ENCODE results near the gene KLHL29. TPM values are rescaled to one million over a fixed set of nuclear protein-coding genes. Genes with fewer than 3 reads are reported as not detected.

KLHL29 gene
- total RNA-seq, 1 donor from 2014 or later: 36.5 TPM

- TF ChIP-seq CTCF (IDR thresholded peaks at IDR 0.05; ENCODE audit: partially characterized antibody, unreplicated experiment): no peak
- no peak overlapping the region for H3K4me3 Mint-ChIP-seq (ENCODE audit: unreplicated experiment)
- peaks cover 11% of the 10 kb centered on the region for H3K27me3 Mint-ChIP-seq (ENCODE audit: unreplicated experiment)
- H3K9me3 Mint-ChIP-seq (ENCODE audit: unreplicated experiment): peaks cover 3% of the 10 kb centered on the region
- no peak for DNase-seq
- H3K36me3 Mint-ChIP-seq (ENCODE audit: unreplicated experiment): no peaks in the 10 kb centered on the region
- peaks cover 9% of the 10 kb centered on the region for H3K4me1 Mint-ChIP-seq (ENCODE audit: low read depth, unreplicated experiment)
- no peak overlapping the region for H3K27ac Mint-ChIP-seq (ENCODE audit: unreplicated experiment)
These were observed 135.3 kb downstream of the KLHL29 start for GRCh38 chr2:23520256-23520655.

GRCh38 chr2:23521060-23521459 lies 136.1 kb downstream of the KLHL29 start:
- peaks cover 11% of the 10 kb centered on the region for H3K27me3 Mint-ChIP-seq (ENCODE audit: unreplicated experiment)
- DNase-seq: no peak
- peaks cover 4% of the 10 kb centered on the region for H3K9me3 Mint-ChIP-seq (ENCODE audit: unreplicated experiment)
- no peaks in the 10 kb centered on the region for H3K36me3 Mint-ChIP-seq (ENCODE audit: unreplicated experiment)
- no peak overlapping the region for H3K27ac Mint-ChIP-seq (ENCODE audit: unreplicated experiment)
- no peak overlapping the region for H3K4me3 Mint-ChIP-seq (ENCODE audit: unreplicated experiment)
- no peak for TF ChIP-seq CTCF (IDR thresholded peaks at IDR 0.05; ENCODE audit: partially characterized antibody, unreplicated experiment)
- peaks cover 12% of the 10 kb centered on the region for H3K4me1 Mint-ChIP-seq (ENCODE audit: low read depth, unreplicated experiment)

- Mint-ChIP-seq H3K36me3 (ENCODE audit: unreplicated experiment) (no peaks in the 10 kb centered on the region), H3K27ac (ENCODE audit: unreplicated experiment) (no peak overlapping the region), H3K9me3 (ENCODE audit: unreplicated experiment) (peaks cover 1% of the 10 kb centered on the region), H3K4me1 (ENCODE audit: low read depth, unreplicated experiment) (peaks cover 11% of the 10 kb centered on the region), H3K27me3 (ENCODE audit: unreplicated experiment) (peaks cover 5% of the 10 kb centered on the region), H3K4me3 (ENCODE audit: unreplicated experiment) (no peak overlapping the region)
- no peak for TF ChIP-seq CTCF (IDR thresholded peaks at IDR 0.05; ENCODE audit: partially characterized antibody, unreplicated experiment)
- DNase-seq: no peak
These were observed 137.9 kb downstream of the KLHL29 start for GRCh38 chr2:23522726-23523372.

DNA sequence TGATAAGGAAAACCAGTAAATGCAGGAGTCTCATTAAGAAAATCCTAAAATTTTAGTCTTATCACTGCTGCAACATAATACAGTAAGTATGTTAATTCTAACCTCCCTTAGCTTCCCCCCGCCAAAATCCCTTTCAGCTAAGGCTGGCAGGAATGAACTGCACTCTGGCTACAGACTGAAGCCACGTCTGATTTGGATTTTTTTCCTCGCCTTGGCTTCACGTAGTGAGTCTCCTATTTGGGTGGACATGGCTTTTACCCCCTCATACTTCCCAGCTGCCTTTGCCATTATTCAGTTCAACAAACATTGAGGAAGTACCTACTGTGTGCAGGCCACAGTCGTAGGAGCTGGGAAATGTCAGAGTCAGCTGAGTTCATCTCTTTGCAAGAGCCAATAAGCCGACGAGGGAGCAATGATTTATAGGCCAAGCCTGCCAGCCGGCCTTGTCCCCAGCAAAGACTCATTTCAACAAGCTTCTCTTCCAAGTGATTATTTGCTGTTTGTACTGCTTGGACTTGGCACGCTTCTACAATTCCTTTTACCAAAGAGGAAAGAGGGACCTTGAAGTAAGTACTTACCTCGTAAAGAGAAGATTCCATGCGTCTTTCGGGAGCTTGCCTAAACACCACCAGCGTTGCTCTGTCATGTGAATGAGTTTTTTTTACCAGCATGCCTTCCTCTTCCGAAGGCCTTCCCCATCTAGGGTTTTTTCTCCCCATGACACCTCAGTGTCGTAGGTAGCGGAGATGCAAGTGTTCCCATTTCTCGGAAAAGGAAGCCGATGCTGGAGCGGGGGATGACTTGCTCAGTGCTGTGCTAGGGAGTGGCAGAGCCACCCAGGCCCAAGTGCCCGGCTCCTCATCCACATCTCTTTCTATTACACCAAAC lies 138.6 kb downstream of the KLHL29 start:
- peaks cover 7% of the 10 kb centered on the region for H3K27me3 Mint-ChIP-seq (ENCODE audit: unreplicated experiment)
- H3K9me3 Mint-ChIP-seq (ENCODE audit: unreplicated experiment): peaks cover 1% of the 10 kb centered on the region
- H3K4me3 Mint-ChIP-seq (ENCODE audit: unreplicated experiment): no peak overlapping the region
- peaks cover 15% of the 10 kb centered on the region for H3K4me1 Mint-ChIP-seq (ENCODE audit: low read depth, unreplicated experiment)
- H3K36me3 Mint-ChIP-seq (ENCODE audit: unreplicated experiment): no peaks in the 10 kb centered on the region
- H3K27ac Mint-ChIP-seq (ENCODE audit: unreplicated experiment): no peak overlapping the region
- no peak for TF ChIP-seq CTCF (IDR thresholded peaks at IDR 0.05; ENCODE audit: partially characterized antibody, unreplicated experiment)
- DNase-seq: no peak

DNA sequence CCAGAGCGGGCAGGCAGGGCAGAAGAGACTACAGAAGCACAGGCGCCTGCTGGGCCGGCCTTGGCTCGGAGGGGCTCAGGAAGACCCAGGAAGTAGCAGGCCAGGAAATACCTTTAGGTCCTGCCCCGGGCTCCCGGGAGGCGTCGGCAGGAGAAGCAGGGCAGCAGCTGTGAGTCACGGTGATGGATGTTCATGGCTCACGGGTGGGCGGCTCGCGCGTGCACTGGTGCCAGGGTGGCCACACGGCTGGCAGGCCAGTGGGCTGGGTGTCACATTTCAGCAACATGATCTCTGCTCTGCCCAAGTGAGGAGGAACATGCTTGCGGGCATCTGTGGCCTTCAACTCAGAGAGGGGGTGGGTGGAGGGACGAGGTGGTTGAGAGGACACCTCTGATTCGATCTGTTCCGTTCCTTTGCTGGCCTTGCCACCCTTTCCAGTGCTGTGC lies 139.3 kb downstream of the KLHL29 start:
- peaks cover 1% of the 10 kb centered on the region for H3K9me3 Mint-ChIP-seq (ENCODE audit: unreplicated experiment)
- peaks cover 7% of the 10 kb centered on the region for H3K27me3 Mint-ChIP-seq (ENCODE audit: unreplicated experiment)
- no peak overlapping the region for H3K27ac Mint-ChIP-seq (ENCODE audit: unreplicated experiment)

More for the DNA sequence above, 139.3 kb downstream of the KLHL29 start:
- no peak for TF ChIP-seq CTCF (IDR thresholded peaks at IDR 0.05; ENCODE audit: partially characterized antibody, unreplicated experiment)
- Mint-ChIP-seq H3K4me1 (ENCODE audit: low read depth, unreplicated experiment) (peaks cover 15% of the 10 kb centered on the region), H3K4me3 (ENCODE audit: unreplicated experiment) (no peak overlapping the region), H3K36me3 (ENCODE audit: unreplicated experiment) (no peaks in the 10 kb centered on the region)
- DNase-seq: no peak
